ENCODE measurements around the gene NFAT5.

DNA sequence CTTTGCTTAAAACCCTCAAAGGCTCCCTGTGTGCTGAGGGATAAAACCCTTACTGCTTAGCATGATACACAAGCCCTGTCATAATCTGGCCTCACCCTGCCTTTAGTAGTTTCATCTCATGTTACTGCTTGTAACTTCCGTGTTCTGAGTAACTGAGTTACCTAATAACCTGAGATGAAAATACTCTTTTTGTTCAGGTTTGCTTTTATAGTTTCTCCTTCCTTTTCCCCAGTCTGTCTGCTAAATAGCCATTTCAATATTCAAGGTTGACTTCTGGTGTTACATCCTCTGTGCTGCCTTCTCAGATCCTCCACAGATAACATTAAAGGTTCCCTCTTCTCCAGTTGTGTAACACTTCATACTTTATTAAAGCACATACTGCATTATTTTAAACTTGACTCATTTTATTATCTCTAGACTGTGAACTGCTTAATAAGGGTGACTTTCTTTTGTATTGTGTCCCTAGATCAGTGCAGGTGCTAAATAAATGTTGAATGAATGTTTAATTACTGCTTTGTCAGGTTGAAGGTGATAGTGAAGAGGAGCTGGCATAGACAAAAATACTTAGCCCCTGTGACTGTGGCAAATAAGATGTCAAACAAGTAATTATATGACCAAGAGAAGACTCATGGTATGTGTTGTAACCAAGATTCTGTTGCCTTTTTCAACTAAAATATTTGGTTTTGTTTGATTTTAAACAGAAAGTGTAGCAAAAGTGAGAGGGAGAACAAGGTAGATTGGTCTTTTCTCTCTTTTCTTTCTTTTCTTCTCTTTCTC, 47.8 kb downstream of the NFAT5 start:
- no peak for TF ChIP-seq EGR1 (IDR thresholded peaks at IDR 0.05)
- TF ChIP-seq RAD21 (IDR thresholded peaks at IDR 0.05; ENCODE audit: low read depth), result no peak
- no peak for TF ChIP-seq EP300 (IDR thresholded peaks at IDR 0.05; ENCODE audit: borderline replicate concordance)
- TF ChIP-seq TCF12 (IDR thresholded peaks at IDR 0.05; ENCODE audit: low read depth), result no peak
- no peak for TF ChIP-seq TAF1 (IDR thresholded peaks at IDR 0.05; ENCODE audit: low read depth)
- TF ChIP-seq FOXM1 (IDR thresholded peaks at IDR 0.05; ENCODE audit: borderline replicate concordance, low read depth), result no peak
- TF ChIP-seq, protein P1, sequence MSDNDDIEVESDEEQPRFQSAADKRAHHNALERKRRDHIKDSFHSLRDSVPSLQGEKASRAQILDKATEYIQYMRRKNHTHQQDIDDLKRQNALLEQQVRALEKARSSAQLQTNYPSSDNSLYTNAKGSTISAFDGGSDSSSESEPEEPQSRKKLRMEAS (IDR thresholded peaks at IDR 0.05), result no peak
- TF ChIP-seq CEBPB (IDR thresholded peaks at IDR 0.05), result no peak
- TF ChIP-seq ZBTB7A (IDR thresholded peaks at IDR 0.05; ENCODE audit: low read depth), result no peak

Measured in Ishikawa (cell line).